H1 (cell line): ENCODE measurements around the gene CAMK2A. TPM values are rescaled to one million over a fixed set of nuclear protein-coding genes. Genes with fewer than 3 reads are reported as not detected.

Source experiments
- CTCF ChIA-PET: fragments of 300-600 bp; sonication (Branson Sonifier 250); formaldehyde crosslinking; loops from one replicate; lab custom pipeline; 2021; ENCODE audit not compliant: partially characterized antibody; lab: Charles Lee
- POLR2A ChIA-PET: fragments of 300-600 bp; sonication (Branson Sonifier 250); formaldehyde crosslinking; loops from one replicate; lab custom pipeline; 2021; ENCODE audit warnings: inconsistent platforms; ENCODE audit not compliant: partially characterized antibody; lab: Charles Lee
- DNase-seq, 2 experiments: peaks; one replicate each; pipeline versions ENCODE4 v3.0.0 to v3.0.0-alpha.2; 2010 to 2022; ENCODE audit warnings: low spot score in 2 of 2, low read depth in 1 of 2, mixed read lengths in 1 of 2
- FAIRE-seq: peaks from 2 replicates; lab custom pipeline; 2011; peaks lifted over from hg19 to GRCh38; lab: Jason Lieb, UNC
- H2AFZ ChIP-seq: 2 replicates; pipeline ENCODE4 v1.8.1; 2012; ENCODE audit warnings: low read length, inconsistent platforms
- H2AK5ac ChIP-seq: 2 replicates; pipeline ENCODE4 v1.6.1; 2013; ENCODE audit warnings: low read depth, low read length
- H2BK120ac ChIP-seq: replicated peaks from 2 replicates; pipeline ENCODE3; 2013; ENCODE audit warnings: low read depth, low read length, inconsistent platforms
- H2BK12ac ChIP-seq: 2 replicates; pipeline ENCODE4 v1.6.1; 2013; ENCODE audit warnings: low read depth, low read length
- H2BK15ac ChIP-seq: 2 replicates; pipeline ENCODE4 v1.6.1; 2013; ENCODE audit warnings: low read length
- H2BK20ac ChIP-seq: 2 replicates; pipeline ENCODE4 v1.6.1; 2013; ENCODE audit warnings: low read length
- H2BK5ac ChIP-seq: 2 replicates; pipeline ENCODE4 v1.6.1; 2013; ENCODE audit warnings: low read depth, low read length
- H3K14ac ChIP-seq: 2 replicates; pipeline ENCODE4 v1.6.1; 2013; ENCODE audit warnings: inconsistent platforms; ENCODE audit not compliant: insufficient read length
- H3K18ac ChIP-seq: 2 replicates; pipeline ENCODE4 v1.6.1; 2013; ENCODE audit warnings: low read length; ENCODE audit errors: extremely low read depth
- H3K23ac ChIP-seq: 2 replicates; pipeline ENCODE4 v1.6.1; 2013; ENCODE audit warnings: inconsistent platforms; ENCODE audit not compliant: insufficient read length
- H3K23me2 ChIP-seq: 2 replicates; pipeline ENCODE4 v1.6.1; 2013; ENCODE audit warnings: low read depth, low read length
- H3K27ac ChIP-seq: 2 replicates; pipeline ENCODE4 v1.6.1; 2011; ENCODE audit warnings: low read depth, low read length, inconsistent platforms
- H3K27me3 ChIP-seq, 4 experiments: replicated peaks in 1 of 4; 1 replicate in 1 of 4; 2 replicates in 3 of 4; pipeline versions ENCODE4 v1.6.1 to v1.8.1; 2011 to 2013; ENCODE audit warnings: low read length in 3 of 4, mild to moderate bottlenecking in 3 of 4, inconsistent platforms in 2 of 4, mixed read lengths in 2 of 4, moderate library complexity in 1 of 4; ENCODE audit not compliant: control insufficient read depth in 3 of 4, insufficient read depth in 3 of 4; ENCODE audit errors: extremely low read depth in 1 of 4
- H3K36me3 ChIP-seq, 4 experiments: 2 replicates each; pipeline versions ENCODE4 v1.6.1 to v1.8.1; 2011 to 2013; ENCODE audit warnings: mild to moderate bottlenecking in 4 of 4, low read length in 3 of 4, moderate library complexity in 2 of 4, control low read depth in 1 of 4, inconsistent platforms in 1 of 4; ENCODE audit not compliant: insufficient read depth in 4 of 4, control insufficient read depth in 2 of 4
- H3K4ac ChIP-seq: replicated peaks from 2 replicates; pipeline ENCODE3; 2013; ENCODE audit warnings: low read length, low read depth, mixed read lengths, inconsistent platforms; ENCODE audit not compliant: insufficient read length
- H3K4me1 ChIP-seq, 4 experiments: replicated peaks in 1 of 4; 1 replicate in 1 of 4; 2 replicates in 3 of 4; pipeline versions ENCODE4 v1.6.1 to v1.8.1; 2011 to 2013; ENCODE audit warnings: low read length in 3 of 4, inconsistent platforms in 2 of 4, mixed read lengths in 1 of 4; ENCODE audit not compliant: insufficient read depth in 4 of 4, control insufficient read depth in 3 of 4
- H3K4me2 ChIP-seq, 2 experiments: 2 replicates each; pipeline versions ENCODE4 v1.6.1 to v1.8.1; 2011 to 2013; ENCODE audit warnings: low read depth in 2 of 2, low read length in 2 of 2, control low read depth in 1 of 2, inconsistent platforms in 1 of 2, mild to moderate bottlenecking in 1 of 2; ENCODE audit not compliant: insufficient read depth in 1 of 2
- H3K4me3 ChIP-seq, 4 experiments: fragments of 200-600, 300-600 bp in 1 of 4; sonication (generic), shearing (Covaris generic), sonication (Bioruptor Twin) in 1 of 4; 2 replicates each; pipeline versions ENCODE4 v1.5.1 to v1.8.1; 2011 to 2016; ENCODE audit warnings: low read length in 4 of 4, low read depth in 3 of 4, control low read depth in 2 of 4, inconsistent platforms in 2 of 4, mild to moderate bottlenecking in 2 of 4, mixed read lengths in 1 of 4, moderate library complexity in 1 of 4; ENCODE audit not compliant: insufficient read depth in 2 of 4; ENCODE audit errors: extremely low read depth in 1 of 4
- H3K56ac ChIP-seq: replicated peaks from 2 replicates; pipeline ENCODE3; 2013; ENCODE audit warnings: low read depth, mild to moderate bottlenecking, mixed read lengths, low read length, inconsistent platforms; ENCODE audit not compliant: insufficient read length
- H3K79me1 ChIP-seq: 2 replicates; pipeline ENCODE4 v1.6.1; 2013; ENCODE audit warnings: low read depth, low read length, control low read depth
- H3K79me2 ChIP-seq, 2 experiments: 2 replicates each; pipeline versions ENCODE4 v1.6.1 to v1.8.1; 2012 to 2013; ENCODE audit warnings: low read length in 2 of 2, mild to moderate bottlenecking in 2 of 2, inconsistent platforms in 1 of 2; ENCODE audit not compliant: insufficient read depth in 2 of 2, control insufficient read depth in 1 of 2
- H3K9ac ChIP-seq, 4 experiments: replicated peaks in 1 of 4; 1 replicate in 1 of 4; 2 replicates in 3 of 4; pipeline versions ENCODE4 v1.6.1 to v1.8.1; 2011 to 2013; ENCODE audit warnings: low read depth in 3 of 4, low read length in 3 of 4, control low read depth in 2 of 4, mild to moderate bottlenecking in 2 of 4, moderate library complexity in 2 of 4, inconsistent platforms in 1 of 4; ENCODE audit errors: extremely low read depth in 1 of 4
- H3K9me3 ChIP-seq, 2 experiments: 2 replicates each; pipeline versions ENCODE4 v1.6.1 to v1.8.1; 2012 to 2013; ENCODE audit warnings: mild to moderate bottlenecking in 2 of 2, moderate library complexity in 2 of 2, control low read depth in 1 of 2, inconsistent platforms in 1 of 2, low read depth in 1 of 2, low read length in 1 of 2, mixed read lengths in 1 of 2; ENCODE audit not compliant: insufficient read depth in 2 of 2
- H4K20me1 ChIP-seq, 2 experiments: replicated peaks in 1 of 2; 2 replicates each; pipeline versions ENCODE3 to v1.8.1; 2011 to 2013; ENCODE audit warnings: inconsistent platforms in 2 of 2, low read length in 2 of 2, mild to moderate bottlenecking in 1 of 2; ENCODE audit not compliant: insufficient read depth in 2 of 2, control insufficient read depth in 1 of 2
- H4K5ac ChIP-seq: 2 replicates; pipeline ENCODE4 v1.6.1; 2013; ENCODE audit warnings: low read length, low read depth, mixed read lengths, inconsistent platforms; ENCODE audit not compliant: insufficient read length
- H4K8ac ChIP-seq: 2 replicates; pipeline ENCODE4 v1.8.0; 2013; ENCODE audit warnings: mild to moderate bottlenecking, moderate library complexity, low read length, inconsistent platforms; ENCODE audit not compliant: insufficient read depth; ENCODE audit errors: extremely low read depth
- H4K91ac ChIP-seq: replicated peaks from 2 replicates; pipeline ENCODE3; 2013; ENCODE audit warnings: low read length, mixed read lengths, inconsistent platforms; ENCODE audit not compliant: insufficient read length
- CHD1 ChIP-seq: IDR thresholded peaks from 2 replicates; pipeline ENCODE4 v1.6.1; 2012; ENCODE audit warnings: low read depth, low read length, improper control_type of control experiment
- WGBS, 2 experiments: shearing (Covaris generic) in 1 of 2; methylation state at CpG; one replicate each; pipeline versions ENCODE4 v1.1.6 to v1.1.7; 2013 to 2015; ENCODE audit warnings: low lambda C conversion rate in 2 of 2, mixed read lengths in 2 of 2, inconsistent platforms in 1 of 2, low coverage in 1 of 2, missing lambda C conversion rate in 1 of 2; ENCODE audit not compliant: insufficient replicate concordance in 2 of 2, insufficient coverage in 1 of 2, insufficient read length in 1 of 2; ENCODE audit errors: extremely low coverage in 1 of 2, missing lambda C conversion rate in 1 of 2; 5-methylcytosine and 5-hydroxymethylcytosine counted together
- polyA plus RNA-seq, 7 experiments: library from polyadenylated mRNA; depleted of rRNA in 3 of 7; stranded (reverse) in 5 of 7; unstranded in 2 of 7; fragments of >200 nt in 5 of 7; fragments of 200-250 nt in 2 of 7; gene quantifications; 1 replicate in 5 of 7; 2 replicates in 1 of 7; 4 replicates in 1 of 7; pipeline versions ENCODE4 v1.2.1 to v1.2.3, GENCODE V29; 2011 to 2013; ENCODE audit warnings: missing spikeins in 2 of 7, mixed read lengths in 2 of 7
- total RNA-seq: library from RNA; stranded (reverse); fragmentation: NEBNext Ultra II Directional; extraction: Animal tissue kit (Norgen Biotek cat#: 25700); gene quantifications from 2 replicates; pipeline ENCODE4 v1.2.1, GENCODE V29; 2021

CAMK2A gene
- total and polyA plus RNA-seq, 2 of the 8 experiments (the other 6 are each of a cell fraction or from before 2014, with no cell fraction given): 0.20 to 0.28 TPM

GRCh38 chr5:150181027-150181426 lies 108.5 kb downstream of the CAMK2A start:
- no peak for TF ChIP-seq CHD1
- Histone ChIP-seq H2AK5ac (no peak overlapping the region), H3K79me2 (no peaks in the 10 kb centered on the region), H2BK12ac (no peak overlapping the region), H3K23me2 (no peaks in the 10 kb centered on the region), H3K9me3 (no peaks in the 10 kb centered on the region), H3K36me3 (no peaks in the 10 kb centered on the region), H3K27ac (no peak overlapping the region), H3K14ac (no peak overlapping the region), H3K4me3 (no peak overlapping the region), H2AFZ (no peak overlapping the region), H3K27me3 (peaks cover 0 to 7% (median 4%) of the 10 kb centered on the region in 4 experiments; a peak in 4 of 7 replicates), H3K4me1 (peaks cover 0 to 8% (median 4%) of the 10 kb centered on the region in 4 experiments; a peak in 6 of 7 replicates), H3K4me2 (no peak overlapping the region), H3K23ac (no peak overlapping the region), H4K91ac (no peak overlapping the region), H2BK5ac (no peak overlapping the region), H4K20me1 (no peaks in the 10 kb centered on the region), H2BK120ac (no peak overlapping the region), H4K5ac (no peak overlapping the region), H2BK15ac (no peak overlapping the region), H3K4ac (no peak overlapping the region), H3K79me1 (no peaks in the 10 kb centered on the region; the same call in 1 of the 2 replicates), H3K56ac (no peak overlapping the region), H3K9ac (no peak overlapping the region), H4K8ac (no peak overlapping the region), H2BK20ac (no peak overlapping the region), H3K18ac (no peak overlapping the region)
- ChIA-PET CTCF (interaction anchor here (0.7 to 17.8 kb wide), 8 partner anchors 9 to 78 kb away, joined by 3 to 406 read pairs (median 29); partner anchors contain the start of genes CDX1 and SLC6A7), POLR2A (no interaction called here)
- no peak for DNase-seq
- WGBS, 2 experiments: 95% methylated on average over 5 of the region's 5 CpGs; no CpG with 5 or more reads in 1 of the 2 experiments
- FAIRE-seq: no peak
